M059J (cell line): ENCODE data around the gene OPTC. TPM values are rescaled to one million over a fixed set of nuclear protein-coding genes. Genes with fewer than 3 reads are reported as not detected.
"Not testable (repeated sequence)": the region's sequence is repeated elsewhere in the genome, so short reads cannot be mapped to it uniquely, and the experiment has no call there.

Source experiments
- DNase-seq: peaks from one replicate; pipeline ENCODE4 v3.0.0-alpha.2; 2012; ENCODE audit warnings: low read depth
- total RNA-seq: library from RNA; depleted of rRNA; stranded (reverse); fragments of >200 nt; shearing (Covaris generic); gene quantifications from 2 replicates; pipeline ENCODE4 v1.2.3, GENCODE V29; 2014

Gene OPTC
- total RNA-seq, 1 experiment from 2014 or later, result not detected

GRCh38 chr1:203516906-203517305, 23.0 kb downstream of the OPTC start:
- no peak for DNase-seq

GRCh38 chr1:203517426-203518110, 23.6 kb downstream of the OPTC start:
- DNase-seq, result peak; percentile 45

- DNase-seq, result not testable (repeated sequence)
Observed at GRCh38 chr1:203518139-203518538, 24.2 kb downstream of the OPTC start.

- DNase-seq, result no peak
Observed at GRCh38 chr1:203518541-203518940, 24.6 kb downstream of the OPTC start.

GRCh38 chr1:203519053-203519840, 25.3 kb downstream of the OPTC start:
- peak; percentile 81 for DNase-seq

- no peak for DNase-seq
Observed at GRCh38 chr1:203519896-203520295, 25.9 kb downstream of the OPTC start.

- DNase-seq, result peak; percentile 76
Observed at GRCh38 chr1:203520315-203520714, 26.4 kb downstream of the OPTC start.

- peak; percentile 41 for DNase-seq
Observed at GRCh38 chr1:203521074-203521794, 27.3 kb downstream of the OPTC start.

GRCh38 chr1:203521812-203522211, 27.9 kb downstream of the OPTC start:
- DNase-seq, result no peak

- no peak for DNase-seq
Observed at GRCh38 chr1:203522237-203522636, 28.3 kb downstream of the OPTC start.

GRCh38 chr1:203523667-203524066, 29.7 kb downstream of the OPTC start:
- no peak for DNase-seq

- no peak for DNase-seq
Observed at GRCh38 chr1:203524152-203524551, 30.2 kb downstream of the OPTC start.

- DNase-seq, result no peak
Observed at GRCh38 chr1:203524824-203525223, 30.9 kb downstream of the OPTC start.

- DNase-seq, result no peak
Observed at GRCh38 chr1:203525685-203526084, 31.7 kb downstream of the OPTC start.

GRCh38 chr1:203526130-203526529, 32.2 kb downstream of the OPTC start:
- no peak for DNase-seq

- DNase-seq, result peak; percentile 58
Observed at GRCh38 chr1:203526572-203526971, 32.6 kb downstream of the OPTC start.

GRCh38 chr1:203527013-203527412, 33.1 kb downstream of the OPTC start:
- DNase-seq, result no peak

GRCh38 chr1:203528063-203528462, 34.1 kb downstream of the OPTC start:
- no peak for DNase-seq

- DNase-seq, result no peak
Observed at GRCh38 chr1:203528976-203529835, 35.3 kb downstream of the OPTC start.

- DNase-seq, result no peak
Observed at GRCh38 chr1:203531063-203531462, 37.1 kb downstream of the OPTC start.

GRCh38 chr1:203534012-203534411, 40.1 kb downstream of the OPTC start:
- DNase-seq, result no peak

GRCh38 chr1:203534526-203534925, 40.6 kb downstream of the OPTC start:
- peak; percentile 99 for DNase-seq
